Measurements from ENCODE around the gene ORM2. TPM values are rescaled to one million over a fixed set of nuclear protein-coding genes. Genes with fewer than 3 reads are reported as not detected.

Gene ORM2
- total RNA-seq, 1 experiment from 2014 or later, result 0.59 TPM

GRCh38 chr9:114374936-114375335 lies 45.3 kb downstream of the ORM2 start (continued):
- no peak for TF ChIP-seq REST (IDR thresholded peaks at IDR 0.05; ENCODE audit: low read depth)

- Histone ChIP-seq H4K20me1 (ENCODE audit: insufficient read depth) (no peaks in the 10 kb centered on the region), H3K4me3 (replicated peaks in 1 of 2; ENCODE audit: low read depth in 1 of 2, low read length in 2 of 2) (no peak overlapping the region), H3K27me3 (ENCODE audit: insufficient read depth, low read length) (no peaks in the 10 kb centered on the region), H3K79me2 (ENCODE audit: insufficient read depth, low read length) (no peaks in the 10 kb centered on the region), H3K36me3 (ENCODE audit: control insufficient read depth in 1 of 2, insufficient read depth in 2 of 2, low read length in 2 of 2) (no peaks in the 10 kb centered on the region), H3K9me3 (ENCODE audit: control insufficient read depth in 1 of 2, insufficient read depth in 1 of 2, low read depth in 1 of 2, low read length in 2 of 2) (no peaks in the 10 kb centered on the region), H3K27ac (ENCODE audit: low read depth, low read length) (no peak overlapping the region), H3K4me2 (ENCODE audit: low read length) (no peak overlapping the region), H3K9me2 (ENCODE audit: insufficient read depth) (no peaks in the 10 kb centered on the region), H3K4me1 (ENCODE audit: control insufficient read depth in 1 of 2, insufficient read depth in 2 of 2, low read length in 2 of 2) (no peaks in the 10 kb centered on the region), H2AFZ (ENCODE audit: low read depth, low read length, poor library complexity, severe bottlenecking) (no peak overlapping the region), H3K9ac (ENCODE audit: low read length) (no peak overlapping the region)
- POLR2A ChIA-PET, result no interaction called here
- RAD21 ChIA-PET (ENCODE audit: low non-redundant PET in 1 of 2, low total read pairs in 2 of 2, uncharacterized antibody in 2 of 2, unreplicated experiment in 2 of 2), result no interaction called here
- ATAC-seq (no peak), DNase-seq (ENCODE audit: low read depth, low spot score) (no peak)
- no TSS peak for BruUV-seq (replicated peaks)
- intact Hi-C loops (cut with micrococcal nuclease), result no loop called here
- TF ChIP-seq CTCF (IDR thresholded peaks at IDR 0.05 in 2 of 3, conservative IDR thresholded peaks at IDR 0.05 in 1 of 3; ENCODE audit: borderline replicate concordance in 1 of 3, insufficient read depth in 1 of 3, low read depth in 2 of 3, low read length in 2 of 3), result no peak
- TF ChIP-seq ZFX (IDR thresholded peaks at IDR 0.05), result no peak
- no peak for TF ChIP-seq EZH2 (IDR thresholded peaks at IDR 0.05)
- no peak for TF ChIP-seq CBX3 (IDR thresholded peaks at IDR 0.05; ENCODE audit: low read depth)
- TF ChIP-seq ZBTB33 (IDR thresholded peaks at IDR 0.05; ENCODE audit: extremely low read depth, insufficient replicate concordance, low read length), result no peak
- TF ChIP-seq SP1 (IDR thresholded peaks at IDR 0.05; ENCODE audit: low read depth), result no peak
- no peak for TF ChIP-seq ELF1 (IDR thresholded peaks at IDR 0.05; ENCODE audit: borderline replicate concordance, low read depth)
- TF ChIP-seq RAD21 (IDR thresholded peaks at IDR 0.05; ENCODE audit: low read depth), result no peak
- TF ChIP-seq CEBPB (IDR thresholded peaks at IDR 0.05; ENCODE audit: low read depth), result no peak
- TF ChIP-seq JUND (IDR thresholded peaks at IDR 0.05), result no peak
- CTCF ChIA-PET, result no interaction called here
Observed at GRCh38 chr9:114375386-114376175, 45.9 kb downstream of the ORM2 start.
